ENCODE data around the gene STAG3.

STAG3 gene

DNA sequence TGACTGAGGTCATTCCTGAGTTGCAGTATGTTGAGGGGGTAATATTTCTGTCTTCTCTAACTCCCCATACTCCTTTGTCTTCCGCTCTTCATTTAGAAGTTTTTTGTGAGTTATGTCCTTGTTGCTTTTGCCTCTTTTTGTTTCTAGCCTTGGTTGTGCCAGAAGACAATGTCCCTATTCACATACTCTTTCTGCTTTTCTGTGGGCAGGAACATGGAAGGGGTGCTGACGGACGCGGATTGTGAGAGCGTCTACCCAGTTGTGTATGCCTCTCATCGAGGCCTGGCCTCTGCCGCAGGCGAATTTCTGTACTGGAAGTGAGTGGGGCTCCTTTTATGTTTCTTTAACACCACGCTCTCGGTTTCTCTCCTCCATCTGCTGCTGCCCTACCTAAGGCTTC, 20.5 kb downstream of the STAG3 start:
- Histone ChIP-seq H2BK120ac (ENCODE audit: low read depth, low read length) (no peak overlapping the region), H3K4me3 (ENCODE audit: low read length in 2 of 2) (no peak overlapping the region), H3K18ac (ENCODE audit: low read length) (no peak overlapping the region), H3K27ac (replicated peaks; ENCODE audit: low read length) (no peak overlapping the region), H3K4ac (ENCODE audit: low read length) (no peak overlapping the region), H2AK5ac (ENCODE audit: low read depth, low read length) (no peak overlapping the region), H3K79me1 (ENCODE audit: low read depth, low read length) (no peaks in the 10 kb centered on the region), H3K36me3 (replicated peaks in 1 of 2; ENCODE audit: control insufficient read depth in 2 of 2, insufficient read depth in 2 of 2, low read length in 2 of 2) (peaks cover 0 to 1% of the 10 kb centered on the region in 2 donors), H2BK12ac (ENCODE audit: low read length) (no peak overlapping the region), H3K4me1 (ENCODE audit: control insufficient read depth in 2 of 2, insufficient read depth in 1 of 2, low read depth in 1 of 2, low read length in 2 of 2) (peaks cover 0 to 4% of the 10 kb centered on the region in 2 donors), H2BK15ac (ENCODE audit: low read length) (no peak overlapping the region), H3K14ac (ENCODE audit: low read length) (no peak overlapping the region), H3K4me2 (ENCODE audit: insufficient read depth, low read length, poor library complexity, severe bottlenecking) (no peak overlapping the region), H3K23ac (ENCODE audit: low read depth, low read length, poor library complexity) (no peak overlapping the region), H4K8ac (ENCODE audit: low read depth, low read length) (no peak overlapping the region), H3K9ac (ENCODE audit: low read depth, low read length, poor library complexity) (no peak overlapping the region), H2AFZ (ENCODE audit: low read length) (no peak overlapping the region), H3K9me3 (replicated peaks in 1 of 2; ENCODE audit: control insufficient read depth in 2 of 2, insufficient read depth in 1 of 2, low read depth in 1 of 2, low read length in 2 of 2) (peaks cover 0 to 2% of the 10 kb centered on the region in 2 donors), H2BK5ac (ENCODE audit: low read length) (no peak overlapping the region), H4K91ac (ENCODE audit: low read depth, low read length, poor library complexity) (no peak overlapping the region), H3K27me3 (ENCODE audit: control insufficient read depth in 3 of 3, insufficient read depth in 3 of 3, low read depth in 1 of 3, low read length in 3 of 3) (peaks cover 0 to 2% (median 0%) of the 10 kb centered on the region in 3 experiments)
- WGBS, 2 donors (ENCODE audit: extremely low coverage in 2 of 2, insufficient read length in 2 of 2, insufficient replicate concordance in 1 of 2) = no CpG with 5 or more reads among the region's 10 CpGs
- no peak for DNase-seq (ENCODE audit: low spot score)

DNA sequence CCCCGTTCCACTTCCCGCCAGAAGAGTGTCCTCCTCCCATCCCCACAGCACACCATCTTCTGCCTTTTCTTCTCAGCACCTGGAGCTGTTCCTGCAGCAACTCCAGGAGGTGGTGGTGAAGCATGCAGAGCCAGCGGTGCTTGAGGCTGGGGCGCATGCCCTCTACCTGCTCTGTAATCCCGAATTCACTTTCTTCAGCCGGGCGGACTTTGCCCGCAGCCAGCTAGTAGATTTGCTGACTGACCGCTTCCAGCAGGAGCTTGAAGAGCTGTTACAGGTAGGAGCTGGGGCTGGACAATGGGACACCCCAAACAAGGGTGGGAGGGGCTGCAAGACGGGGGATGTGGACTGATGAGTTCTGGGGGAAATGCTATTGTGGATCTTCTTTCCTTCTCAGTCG, 23.0 kb downstream of the STAG3 start:
- Histone ChIP-seq H3K14ac (ENCODE audit: low read length) (no peak overlapping the region), H3K4ac (ENCODE audit: low read length) (no peak overlapping the region), H3K27ac (replicated peaks; ENCODE audit: low read length) (no peak overlapping the region), H3K4me3 (ENCODE audit: low read length in 2 of 2) (no peak overlapping the region), H3K18ac (ENCODE audit: low read length) (no peak overlapping the region), H2BK12ac (ENCODE audit: low read length) (no peak overlapping the region), H4K8ac (ENCODE audit: low read depth, low read length) (no peak overlapping the region), H2BK15ac (ENCODE audit: low read length) (no peak overlapping the region), H2BK5ac (ENCODE audit: low read length) (no peak overlapping the region), H3K79me1 (ENCODE audit: low read depth, low read length) (no peaks in the 10 kb centered on the region), H3K23ac (ENCODE audit: low read depth, low read length, poor library complexity) (no peak overlapping the region), H3K4me2 (ENCODE audit: insufficient read depth, low read length, poor library complexity, severe bottlenecking) (no peak overlapping the region), H4K91ac (ENCODE audit: low read depth, low read length, poor library complexity) (no peak overlapping the region), H3K9ac (ENCODE audit: low read depth, low read length, poor library complexity) (no peak overlapping the region), H3K9me3 (replicated peaks in 1 of 2; ENCODE audit: control insufficient read depth in 2 of 2, insufficient read depth in 1 of 2, low read depth in 1 of 2, low read length in 2 of 2) (peaks cover 0 to 2% of the 10 kb centered on the region in 2 donors), H2BK120ac (ENCODE audit: low read depth, low read length) (no peak overlapping the region), H3K4me1 (ENCODE audit: control insufficient read depth in 2 of 2, insufficient read depth in 1 of 2, low read depth in 1 of 2, low read length in 2 of 2) (peaks cover 4 to 6% of the 10 kb centered on the region in 2 donors), H3K36me3 (replicated peaks in 1 of 2; ENCODE audit: control insufficient read depth in 2 of 2, insufficient read depth in 2 of 2, low read length in 2 of 2) (peaks cover 0 to 1% of the 10 kb centered on the region in 2 donors), H2AK5ac (ENCODE audit: low read depth, low read length) (no peak overlapping the region), H3K27me3 (ENCODE audit: control insufficient read depth in 3 of 3, insufficient read depth in 3 of 3, low read depth in 1 of 3, low read length in 3 of 3) (peaks cover 0 to 2% (median 0%) of the 10 kb centered on the region in 3 experiments), H2AFZ (ENCODE audit: low read length) (no peak overlapping the region)
- WGBS, 2 donors (ENCODE audit: extremely low coverage in 2 of 2, insufficient read length in 2 of 2, insufficient replicate concordance in 1 of 2) = no CpG with 5 or more reads among the region's 11 CpGs
- DNase-seq (ENCODE audit: low spot score) = no peak

GRCh38 chr7:100204454-100204853, 26.7 kb downstream of the STAG3 start:
- Histone ChIP-seq H2BK5ac (ENCODE audit: low read length) (no peak overlapping the region), H3K14ac (ENCODE audit: low read length) (no peak overlapping the region), H2BK120ac (ENCODE audit: low read depth, low read length) (no peak overlapping the region), H3K27ac (replicated peaks; ENCODE audit: low read length) (no peak overlapping the region), H2AK5ac (ENCODE audit: low read depth, low read length) (no peak overlapping the region), H3K18ac (ENCODE audit: low read length) (peak overlapping the region; percentile 33), H3K79me1 (ENCODE audit: low read depth, low read length) (no peaks in the 10 kb centered on the region), H3K23ac (ENCODE audit: low read depth, low read length, poor library complexity) (no peak overlapping the region), H3K4me3 (ENCODE audit: low read length in 2 of 2) (peak overlapping the region in 1 of 2 donors; percentile 21), H3K4ac (ENCODE audit: low read length) (no peak overlapping the region), H2BK15ac (ENCODE audit: low read length) (no peak overlapping the region), H3K4me2 (ENCODE audit: insufficient read depth, low read length, poor library complexity, severe bottlenecking) (no peak overlapping the region), H4K8ac (ENCODE audit: low read depth, low read length) (no peak overlapping the region), H3K27me3 (ENCODE audit: control insufficient read depth in 3 of 3, insufficient read depth in 3 of 3, low read depth in 1 of 3, low read length in 3 of 3) (peaks cover 0 to 2% (median 0%) of the 10 kb centered on the region in 3 experiments), H4K91ac (ENCODE audit: low read depth, low read length, poor library complexity) (no peak overlapping the region), H3K4me1 (ENCODE audit: control insufficient read depth in 2 of 2, insufficient read depth in 1 of 2, low read depth in 1 of 2, low read length in 2 of 2) (peaks cover 4 to 6% of the 10 kb centered on the region in 2 donors), H3K9ac (ENCODE audit: low read depth, low read length, poor library complexity) (no peak overlapping the region), H2BK12ac (ENCODE audit: low read length) (no peak overlapping the region), H3K9me3 (replicated peaks in 1 of 2; ENCODE audit: control insufficient read depth in 2 of 2, insufficient read depth in 1 of 2, low read depth in 1 of 2, low read length in 2 of 2) (peaks cover 0 to 2% of the 10 kb centered on the region in 2 donors), H3K36me3 (replicated peaks in 1 of 2; ENCODE audit: control insufficient read depth in 2 of 2, insufficient read depth in 2 of 2, low read length in 2 of 2) (peaks cover 0 to 1% of the 10 kb centered on the region in 2 donors), H2AFZ (ENCODE audit: low read length) (no peak overlapping the region)
- no peak for DNase-seq (ENCODE audit: low spot score)
- no CpG with 5 or more reads among the region's 9 CpGs for WGBS, 2 donors (ENCODE audit: extremely low coverage in 2 of 2, insufficient read length in 2 of 2, insufficient replicate concordance in 1 of 2)

DNA sequence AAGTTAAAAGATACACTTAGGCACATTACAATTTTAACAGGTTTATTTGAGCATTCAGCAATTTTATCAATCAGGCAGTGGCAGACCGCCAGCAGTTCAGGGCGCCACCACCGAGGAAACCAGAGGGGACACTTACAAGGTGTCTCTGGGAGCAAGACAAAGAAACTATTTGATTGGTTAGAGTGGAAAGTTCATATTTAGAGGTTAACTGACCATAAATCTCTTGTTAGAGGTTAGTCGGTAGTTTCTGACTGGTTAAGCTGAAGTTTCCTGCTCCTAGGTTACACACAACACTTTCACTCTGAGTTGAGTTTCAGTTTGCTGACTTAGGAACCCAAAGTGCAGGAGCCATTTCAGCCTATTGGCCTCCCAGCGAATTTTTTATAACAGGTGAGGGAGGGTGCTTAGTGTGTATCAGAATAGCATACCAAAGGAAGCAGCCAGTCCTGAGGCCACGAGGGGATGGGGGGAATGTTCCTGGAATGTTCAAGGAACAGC, 31.2 kb downstream of the STAG3 start:
- whole genome bisulfite sequencing, 2 donors (ENCODE audit: extremely low coverage in 2 of 2, insufficient read length in 2 of 2, insufficient replicate concordance in 1 of 2) = no CpG with 5 or more reads among the region's 6 CpGs

More for the DNA sequence above, 31.2 kb downstream of the STAG3 start:
- H2AFZ ChIP-seq (ENCODE audit: low read length) = no peak overlapping the region
- no peak overlapping the region for H3K27ac ChIP-seq (replicated peaks; ENCODE audit: low read length)
- H3K9me3 ChIP-seq (replicated peaks in 1 of 2; ENCODE audit: control insufficient read depth in 2 of 2, insufficient read depth in 1 of 2, low read depth in 1 of 2, low read length in 2 of 2) = no peaks in the 10 kb centered on the region
- H2BK12ac ChIP-seq (ENCODE audit: low read length) = no peak overlapping the region
- no peak overlapping the region for H2BK15ac ChIP-seq (ENCODE audit: low read length)
- no peak overlapping the region for H3K9ac ChIP-seq (ENCODE audit: low read depth, low read length, poor library complexity)
- H4K91ac ChIP-seq (ENCODE audit: low read depth, low read length, poor library complexity) = no peak overlapping the region
- no peak overlapping the region for H2BK120ac ChIP-seq (ENCODE audit: low read depth, low read length)
- no peak overlapping the region for H2AK5ac ChIP-seq (ENCODE audit: low read depth, low read length)
- no peak overlapping the region for H3K18ac ChIP-seq (ENCODE audit: low read length)
- no peak overlapping the region for H3K14ac ChIP-seq (ENCODE audit: low read length)
- DNase-seq (ENCODE audit: low spot score) = no peak
- H3K79me1 ChIP-seq (ENCODE audit: low read depth, low read length) = no peaks in the 10 kb centered on the region
- no peak overlapping the region for H4K8ac ChIP-seq (ENCODE audit: low read depth, low read length)
- no peak overlapping the region for H3K23ac ChIP-seq (ENCODE audit: low read depth, low read length, poor library complexity)
- H3K4me3 ChIP-seq (ENCODE audit: low read length in 2 of 2) = no peak overlapping the region
- no peak overlapping the region for H3K4me2 ChIP-seq (ENCODE audit: insufficient read depth, low read length, poor library complexity, severe bottlenecking)
- H3K4me1 ChIP-seq (ENCODE audit: control insufficient read depth in 2 of 2, insufficient read depth in 1 of 2, low read depth in 1 of 2, low read length in 2 of 2) = peaks cover 0 to 6% of the 10 kb centered on the region in 2 donors
- H3K4ac ChIP-seq (ENCODE audit: low read length) = no peak overlapping the region
- H2BK5ac ChIP-seq (ENCODE audit: low read length) = no peak overlapping the region
- no peaks in the 10 kb centered on the region for H3K27me3 ChIP-seq (ENCODE audit: control insufficient read depth in 3 of 3, insufficient read depth in 3 of 3, low read depth in 1 of 3, low read length in 3 of 3)
- H3K36me3 ChIP-seq (replicated peaks in 1 of 2; ENCODE audit: control insufficient read depth in 2 of 2, insufficient read depth in 2 of 2, low read length in 2 of 2) = no peaks in the 10 kb centered on the region
